ENCODE measurements around the gene RRP36. TPM values are rescaled to one million over a fixed set of nuclear protein-coding genes. Genes with fewer than 3 reads are reported as not detected.
A peak's percentile ranks its signal among the peaks of the same experiment; 100 is the strongest.

RRP36 gene
- total RNA-seq: 58.6 to 75.2 TPM (median 63.2 TPM) in 3 replicates
- long read RNA-seq, transcript RRP36-201 (7 exons, 1,159 nt): major isoform, 51 of 63 reads
- long read RNA-seq, partial matches to known transcripts: 2 of 63 reads
- long read RNA-seq, other reads (novel, unspliced or antisense): 10 of 63 reads

DNA sequence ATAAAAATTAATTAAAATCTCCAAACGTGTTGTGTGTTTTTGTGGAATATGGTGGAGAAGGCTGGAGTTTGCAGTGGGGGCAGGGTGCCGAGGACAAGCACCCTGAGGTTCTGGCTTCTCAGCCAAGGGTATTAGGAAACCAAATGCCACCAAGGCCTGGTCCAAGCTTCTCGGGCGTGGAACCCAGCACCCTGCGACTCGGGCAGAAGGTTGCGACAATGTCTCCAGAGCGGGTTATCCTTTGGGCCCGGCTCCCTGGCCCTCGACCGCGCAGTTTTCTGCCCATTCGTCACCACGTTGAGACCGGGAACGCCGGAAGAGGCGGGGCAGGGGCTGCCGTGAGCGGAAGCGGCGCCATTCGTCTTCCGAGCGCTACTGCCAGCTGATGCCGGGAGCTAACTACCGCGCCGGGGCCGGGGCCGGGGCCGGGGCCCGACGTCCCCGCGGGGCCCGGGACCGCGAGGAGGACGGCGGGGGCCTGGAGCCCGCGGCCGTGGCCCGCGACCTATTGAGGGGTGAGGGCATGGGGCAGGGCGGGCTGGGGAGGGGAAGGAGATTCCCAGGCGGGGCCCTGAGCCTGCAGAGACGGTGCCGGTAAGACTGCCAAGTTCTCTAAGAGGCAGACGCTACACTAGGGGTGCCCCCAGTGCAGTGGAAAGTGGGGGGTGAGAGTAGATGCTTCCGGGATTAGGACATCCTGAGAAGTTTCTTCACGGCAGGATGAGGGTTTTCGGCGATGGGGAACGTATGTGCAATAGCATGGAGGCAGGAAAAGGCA lies at the start of gene RRP36:
RRP36 (plus strand) TSS at position 354 of the 778 bp plus-strand sequence; CDS start at position 386, 32 bp downstream.
- no peak for DNase-seq (ENCODE audit: low spot score)

GRCh38 chr6:42971746-42972327 lies 49.6 kb upstream of the RRP36 start:
- Mint-ChIP-seq H3K4me3 (ENCODE audit: unreplicated experiment) (no peak overlapping the region), H3K27me3 (ENCODE audit: low read depth) (no peaks in the 10 kb centered on the region), H3K27ac (ENCODE audit: unreplicated experiment) (no peak overlapping the region), H3K9me3 (ENCODE audit: low read depth) (no peaks in the 10 kb centered on the region), H3K4me1 (ENCODE audit: low read depth) (peaks cover 12% of the 10 kb centered on the region), H3K36me3 (ENCODE audit: low read depth) (peaks cover 9% of the 10 kb centered on the region)
- DNase-seq (ENCODE audit: low spot score): no peak
- TF ChIP-seq CTCF (IDR thresholded peaks at IDR 0.05): no peak

More for the DNA sequence above, at the start of gene RRP36:
- Mint-ChIP-seq H3K36me3 (ENCODE audit: low read depth) (peaks cover 21% of the 10 kb centered on the region), H3K27me3 (ENCODE audit: low read depth) (no peaks in the 10 kb centered on the region), H3K27ac (ENCODE audit: unreplicated experiment) (peak within 1 kb of the TSS; percentile 92), H3K4me1 (ENCODE audit: low read depth) (peaks cover 33% of the 10 kb centered on the region), H3K4me3 (ENCODE audit: unreplicated experiment) (peak within 1 kb of the TSS; percentile 91), H3K9me3 (ENCODE audit: low read depth) (no peaks in the 10 kb centered on the region)
- no peak for TF ChIP-seq CTCF (IDR thresholded peaks at IDR 0.05)

GRCh38 chr6:42973926-42974325 lies 47.5 kb upstream of the RRP36 start:
- H3K27ac Mint-ChIP-seq (ENCODE audit: unreplicated experiment): no peak overlapping the region
- no peak for DNase-seq (ENCODE audit: low spot score)
- peaks cover 24% of the 10 kb centered on the region for H3K4me1 Mint-ChIP-seq (ENCODE audit: low read depth)
- H3K27me3 Mint-ChIP-seq (ENCODE audit: low read depth): no peaks in the 10 kb centered on the region
- H3K4me3 Mint-ChIP-seq (ENCODE audit: unreplicated experiment): no peak overlapping the region
- no peaks in the 10 kb centered on the region for H3K9me3 Mint-ChIP-seq (ENCODE audit: low read depth)
- no peak for TF ChIP-seq CTCF (IDR thresholded peaks at IDR 0.05)
- peaks cover 5% of the 10 kb centered on the region for H3K36me3 Mint-ChIP-seq (ENCODE audit: low read depth)

GRCh38 chr6:42974919-42975505 lies 46.4 kb upstream of the RRP36 start:
- Mint-ChIP-seq H3K27ac (ENCODE audit: unreplicated experiment) (no peak overlapping the region), H3K27me3 (ENCODE audit: low read depth) (no peaks in the 10 kb centered on the region), H3K4me1 (ENCODE audit: low read depth) (peaks cover 34% of the 10 kb centered on the region), H3K4me3 (ENCODE audit: unreplicated experiment) (no peak overlapping the region), H3K36me3 (ENCODE audit: low read depth) (peaks cover 5% of the 10 kb centered on the region), H3K9me3 (ENCODE audit: low read depth) (no peaks in the 10 kb centered on the region)
- no peak for TF ChIP-seq CTCF (IDR thresholded peaks at IDR 0.05)
- DNase-seq (ENCODE audit: low spot score): no peak

- Mint-ChIP-seq H3K27ac (ENCODE audit: unreplicated experiment) (peak overlapping the region; percentile 63), H3K4me1 (ENCODE audit: low read depth) (peaks cover 25% of the 10 kb centered on the region), H3K4me3 (ENCODE audit: unreplicated experiment) (peak overlapping the region; percentile 86), H3K9me3 (ENCODE audit: low read depth) (no peaks in the 10 kb centered on the region), H3K27me3 (ENCODE audit: low read depth) (no peaks in the 10 kb centered on the region), H3K36me3 (ENCODE audit: low read depth) (peaks cover 5% of the 10 kb centered on the region)
- DNase-seq (ENCODE audit: low spot score): no peak
- no peak for TF ChIP-seq CTCF (IDR thresholded peaks at IDR 0.05)
Measured at GRCh38 chr6:42978487-42978838, 43.0 kb upstream of the RRP36 start.
